Ectodermal cell (in vitro differentiated cells): ENCODE measurements around the gene SERINC5.
"Not testable (repeated sequence)": the region's sequence is repeated elsewhere in the genome, so short reads cannot be mapped to it uniquely, and the experiment has no call there.

Experiments
- H3K27ac ChIP-seq: 2 replicates; pipeline ENCODE4 v1.7.0; 2013; ENCODE audit warnings: mild to moderate bottlenecking, low read depth, low read length; ENCODE audit not compliant: insufficient read depth, poor library complexity, severe bottlenecking
- H3K27me3 ChIP-seq: 2 replicates; pipeline ENCODE4 v1.7.0; 2013; ENCODE audit warnings: mild to moderate bottlenecking, low read length; ENCODE audit not compliant: insufficient read depth, control insufficient read depth, poor library complexity, severe bottlenecking
- H3K36me3 ChIP-seq: one replicate; pipeline ENCODE4 v1.7.0; 2013; ENCODE audit warnings: low read length; ENCODE audit not compliant: control insufficient read depth, insufficient read depth
- H3K4me1 ChIP-seq: one replicate; pipeline ENCODE4 v1.7.0; 2013; ENCODE audit warnings: low read length; ENCODE audit not compliant: control insufficient read depth, insufficient read depth
- H3K4me3 ChIP-seq: 2 replicates; pipeline ENCODE4 v1.7.0; 2013; ENCODE audit warnings: low read depth, low read length, control low read depth; ENCODE audit not compliant: insufficient read depth
- H3K9me3 ChIP-seq: 2 replicates; pipeline ENCODE4 v1.7.0; 2013; ENCODE audit warnings: mild to moderate bottlenecking, low read length, moderate library complexity; ENCODE audit not compliant: control insufficient read depth
- WGBS, 2 experiments: methylation state at CpG; one replicate each; pipeline ENCODE4 v1.1.7; 2013; ENCODE audit warnings: missing lambda C conversion rate in 2 of 2; 5-methylcytosine and 5-hydroxymethylcytosine counted together

SERINC5 gene

DNA sequence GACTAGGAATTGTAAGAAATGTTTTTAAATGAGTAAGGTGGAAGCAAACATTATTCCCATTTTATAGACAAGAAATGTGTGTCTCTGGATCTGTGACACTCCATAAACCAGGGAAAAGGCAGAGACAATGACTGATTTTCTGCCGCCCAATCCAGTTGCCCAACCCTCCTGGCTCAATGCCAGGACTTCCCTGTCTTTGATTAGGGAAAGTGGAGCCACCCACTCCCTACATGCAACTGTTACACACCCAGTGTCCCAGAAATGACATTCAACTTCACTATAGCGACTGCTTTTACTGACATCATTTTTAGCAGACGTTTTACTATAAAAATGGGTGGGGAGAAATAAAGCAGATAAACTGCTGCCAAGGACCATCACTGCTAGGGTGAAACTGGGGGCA is 141.0 kb downstream of the SERINC5 start:
- no peak overlapping the region for H3K27ac ChIP-seq
- H3K9me3 ChIP-seq, result peaks cover 3% of the 10 kb centered on the region
- WGBS, 2 experiments, result 94 to 96% methylated on average over 3 of the region's 3 CpGs
- H3K36me3 ChIP-seq, result no peaks in the 10 kb centered on the region
- peaks cover 21% of the 10 kb centered on the region for H3K4me1 ChIP-seq
- H3K4me3 ChIP-seq, result no peak overlapping the region
- H3K27me3 ChIP-seq, result no peaks in the 10 kb centered on the region

DNA sequence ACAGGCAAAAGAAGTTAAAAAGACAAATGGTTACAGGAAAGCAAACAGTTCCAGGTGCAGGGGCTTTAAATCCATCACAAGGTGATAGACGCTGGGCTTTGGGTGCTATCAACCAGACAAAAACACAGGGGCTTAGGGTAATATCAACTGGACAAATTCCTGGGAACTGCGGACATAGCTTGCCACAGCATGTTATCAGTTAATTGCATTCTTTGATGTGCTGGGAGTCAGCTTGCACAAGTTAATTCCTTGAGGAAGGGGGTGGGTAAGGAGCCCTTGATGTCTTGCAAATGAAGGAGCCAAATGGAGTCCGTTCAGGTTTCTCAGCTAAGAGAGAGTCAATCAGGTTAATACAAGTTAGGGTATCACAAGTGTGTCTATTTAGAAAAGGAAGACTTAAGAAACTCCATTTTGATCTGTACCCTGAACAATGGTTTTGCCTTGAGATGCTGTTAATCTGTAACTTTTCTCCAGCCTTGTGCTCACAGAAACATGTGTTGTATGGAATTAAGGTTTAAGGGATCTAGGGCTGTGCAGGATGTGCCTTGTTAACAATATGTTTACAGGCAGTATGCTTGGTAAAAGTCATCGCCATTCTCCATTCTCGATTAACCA is 144.4 kb downstream of the SERINC5 start:
- not testable (repeated sequence) for H3K36me3 ChIP-seq, H3K9me3 ChIP-seq, H3K27me3 ChIP-seq, H3K4me3 ChIP-seq
- Histone ChIP-seq H3K27ac (peak overlapping the region; percentile 62), H3K4me1 (peaks cover 21% of the 10 kb centered on the region)
- 37 to 39% methylated on average over 5 of the region's 5 CpGs for WGBS, 2 experiments

DNA sequence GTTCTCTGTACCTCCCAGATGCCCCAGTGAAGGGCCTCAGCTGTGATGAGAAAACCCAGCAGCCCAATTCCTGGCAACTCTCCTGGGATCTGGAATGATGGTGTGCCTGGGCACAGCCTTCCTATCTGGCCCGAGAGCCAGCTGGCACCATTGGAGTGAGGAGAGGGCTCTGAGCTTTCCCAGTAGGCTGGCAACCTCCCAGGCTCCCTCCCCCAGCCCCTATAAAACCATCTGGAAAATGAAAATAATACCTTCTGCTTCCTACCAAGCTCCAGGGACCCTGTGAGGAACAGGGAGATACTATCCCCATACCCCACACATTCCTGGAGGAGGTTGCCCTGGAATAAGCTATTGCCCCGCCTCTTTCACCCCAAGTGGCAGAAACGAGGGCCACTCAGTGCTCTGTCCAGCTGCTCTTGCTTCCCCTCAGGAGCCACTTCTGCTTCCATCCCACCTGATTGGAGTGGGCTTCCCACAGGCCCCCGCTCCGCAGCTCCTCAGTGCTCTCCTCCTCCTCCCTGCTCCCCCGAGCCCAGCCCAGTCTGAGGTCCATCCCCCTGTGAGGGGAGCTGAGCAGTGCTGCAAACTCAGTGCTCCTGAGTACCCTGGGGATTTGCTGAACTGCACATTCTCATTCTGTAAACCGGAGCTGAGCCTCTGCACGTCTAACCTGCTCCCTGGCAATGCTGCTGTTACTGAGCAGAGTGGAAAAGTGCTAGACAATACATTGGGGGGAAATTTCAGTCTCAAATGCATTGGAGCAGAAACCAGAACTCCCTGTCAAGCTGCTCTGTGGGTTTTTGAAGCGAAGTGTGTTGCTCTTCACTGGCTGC is 146.0 kb downstream of the SERINC5 start:
- peaks cover 21% of the 10 kb centered on the region for H3K4me1 ChIP-seq
- H3K36me3 ChIP-seq, result no peaks in the 10 kb centered on the region
- 60 to 63% methylated on average over 9 of the region's 9 CpGs for WGBS, 2 experiments
- no peak overlapping the region for H3K27ac ChIP-seq
- H3K9me3 ChIP-seq, result peaks cover 3% of the 10 kb centered on the region
- no peak overlapping the region for H3K4me3 ChIP-seq
- H3K27me3 ChIP-seq, result no peaks in the 10 kb centered on the region

DNA sequence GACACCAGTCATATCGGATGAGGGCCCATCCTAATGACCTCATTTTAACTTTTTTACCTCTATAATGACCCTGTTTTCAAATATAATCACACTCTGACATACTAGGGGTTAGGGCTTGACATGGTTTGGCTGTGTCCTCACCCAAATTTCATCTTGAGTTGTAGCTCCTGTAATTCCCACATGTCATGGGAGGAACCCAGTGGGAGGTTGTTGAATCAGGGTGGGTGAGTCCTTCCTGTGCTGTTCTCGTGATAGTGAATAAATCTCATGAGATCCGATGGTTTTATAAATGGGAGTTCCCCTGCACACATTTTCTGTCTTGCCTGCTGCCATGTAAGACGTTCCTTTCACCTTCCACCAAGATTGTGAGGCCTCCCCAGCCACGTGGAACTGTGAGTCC is 148.9 kb downstream of the SERINC5 start:
- Histone ChIP-seq H3K9me3 (no peaks in the 10 kb centered on the region), H3K27me3 (no peaks in the 10 kb centered on the region)
- 83 to 86% methylated on average over 5 of the region's 5 CpGs for WGBS, 2 experiments

DNA sequence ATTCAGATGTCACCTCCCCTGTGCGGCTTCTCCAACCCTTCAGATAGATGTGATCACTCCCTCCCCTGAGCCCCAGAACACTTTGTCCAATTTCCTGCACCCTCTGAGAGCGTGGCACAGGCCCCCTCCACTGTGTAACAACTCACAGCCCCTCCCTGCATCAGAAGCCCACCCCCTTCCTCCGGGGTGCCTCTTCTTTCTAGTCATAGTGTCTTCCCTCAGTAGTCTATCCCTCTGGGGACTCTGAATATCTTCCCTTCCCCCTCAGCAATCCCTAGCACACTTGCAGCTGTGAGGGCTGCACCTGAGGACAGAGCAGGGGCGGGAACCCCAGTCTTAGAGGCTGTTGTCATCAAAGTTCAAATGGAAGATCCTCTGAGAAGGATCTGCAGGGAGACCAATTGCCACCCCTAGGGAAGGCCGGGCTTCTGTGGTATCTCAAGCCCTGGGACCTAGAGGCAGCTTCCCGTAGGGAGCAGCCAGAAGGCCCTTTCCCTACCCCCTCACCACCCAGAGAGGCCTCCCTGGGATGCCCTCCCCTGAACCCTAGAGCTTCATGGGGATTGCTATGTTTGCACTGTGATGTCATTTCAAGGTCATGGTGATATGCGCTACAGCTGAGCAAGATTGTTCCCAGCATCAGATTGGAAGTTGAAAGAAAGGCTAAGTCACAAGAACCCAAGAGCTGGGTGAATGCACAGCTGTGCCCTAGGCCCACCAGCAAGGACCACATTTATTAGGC is 150.0 kb downstream of the SERINC5 start:
- no peaks in the 10 kb centered on the region for H3K27me3 ChIP-seq
- WGBS, 2 experiments, result 89 to 93% methylated on average over 7 of the region's 7 CpGs
- H3K36me3 ChIP-seq, result no peaks in the 10 kb centered on the region

More for the DNA sequence above, 148.9 kb downstream of the SERINC5 start:
- no peak overlapping the region for H3K4me3 ChIP-seq
- H3K36me3 ChIP-seq, result no peaks in the 10 kb centered on the region
- H3K4me1 ChIP-seq, result peaks cover 24% of the 10 kb centered on the region
- H3K27ac ChIP-seq, result no peak overlapping the region

DNA sequence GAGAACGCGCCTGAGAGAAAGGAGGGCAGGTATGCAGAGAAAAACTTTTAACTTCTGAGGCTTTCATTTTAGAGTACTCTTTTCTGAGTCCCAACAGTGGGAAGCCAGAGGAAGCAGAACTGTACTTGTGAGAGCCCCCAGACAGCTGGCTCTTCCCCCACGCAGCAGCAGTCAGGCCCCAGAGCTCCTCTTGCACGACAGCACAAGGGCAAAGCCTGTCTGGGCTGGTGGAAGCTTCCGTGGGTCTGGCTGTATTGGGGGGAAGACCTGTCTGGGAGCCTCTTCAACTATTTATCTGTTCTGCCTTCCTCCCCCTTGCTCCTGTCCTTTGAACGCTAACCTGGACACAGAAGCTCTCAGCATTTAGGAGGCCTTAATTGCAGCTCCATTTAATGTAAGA is 152.5 kb downstream of the SERINC5 start:
- no peaks in the 10 kb centered on the region for H3K9me3 ChIP-seq
- WGBS, 2 experiments, result 90 to 92% methylated on average over 6 of the region's 6 CpGs
- H3K36me3 ChIP-seq, result no peaks in the 10 kb centered on the region
- no peak overlapping the region for H3K4me3 ChIP-seq
- peaks cover 5% of the 10 kb centered on the region for H3K4me1 ChIP-seq
- H3K27me3 ChIP-seq, result no peaks in the 10 kb centered on the region
- H3K27ac ChIP-seq, result no peak overlapping the region

More for the DNA sequence above, 150.0 kb downstream of the SERINC5 start:
- peaks cover 15% of the 10 kb centered on the region for H3K4me1 ChIP-seq
- H3K4me3 ChIP-seq, result no peak overlapping the region
- no peak overlapping the region for H3K27ac ChIP-seq
- H3K9me3 ChIP-seq, result no peaks in the 10 kb centered on the region

DNA sequence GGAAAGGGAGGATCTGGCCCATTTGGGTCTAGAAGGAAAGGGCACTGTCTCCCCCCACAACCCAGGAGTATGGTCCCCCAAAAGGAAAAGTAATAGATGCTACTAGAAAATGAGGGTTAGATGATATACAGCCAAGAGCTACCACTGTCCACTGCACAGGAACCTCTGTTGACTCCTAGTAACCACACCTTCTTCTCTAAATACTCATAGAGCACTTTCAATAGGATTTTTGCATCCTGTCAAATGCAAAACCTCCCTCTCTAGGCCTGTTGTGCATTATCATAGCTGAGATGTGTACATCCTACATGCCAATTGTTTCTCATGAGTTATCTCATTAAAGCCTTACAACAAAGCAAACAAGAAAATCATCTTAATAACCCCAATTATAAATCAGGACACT is 153.9 kb downstream of the SERINC5 start:
- Histone ChIP-seq H3K27me3 (no peaks in the 10 kb centered on the region), H3K4me3 (no peak overlapping the region), H3K27ac (no peak overlapping the region), H3K36me3 (no peaks in the 10 kb centered on the region), H3K4me1 (peaks cover 17% of the 10 kb centered on the region), H3K9me3 (no peaks in the 10 kb centered on the region)

DNA sequence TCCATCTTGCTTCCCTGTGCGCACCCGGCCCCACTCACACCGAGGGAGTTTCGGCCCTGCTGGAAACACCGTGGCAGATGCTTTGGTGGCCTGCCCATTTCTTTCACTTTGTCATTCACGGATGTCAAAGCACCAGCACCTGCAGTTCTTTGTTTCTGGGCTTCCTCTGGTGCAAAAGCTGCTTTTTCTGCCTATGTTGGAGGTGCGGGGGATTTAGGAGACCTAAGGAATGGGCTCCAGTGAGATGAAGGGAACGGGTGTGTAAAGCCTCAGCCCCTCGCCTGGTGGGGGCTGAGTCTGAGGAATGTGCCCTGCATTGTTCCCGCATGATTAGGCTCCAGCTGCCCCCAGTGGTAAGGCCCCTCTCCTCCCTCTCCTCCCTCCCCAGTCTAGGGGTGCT is 158.4 kb downstream of the SERINC5 start:
- peaks cover 32% of the 10 kb centered on the region for H3K4me1 ChIP-seq
- no peaks in the 10 kb centered on the region for H3K9me3 ChIP-seq
- WGBS, 2 experiments, result 14 to 18% methylated on average over 10 of the region's 10 CpGs
- H3K4me3 ChIP-seq, result no peak overlapping the region
- H3K36me3 ChIP-seq, result no peaks in the 10 kb centered on the region
- H3K27ac ChIP-seq, result peak overlapping the region; percentile 83
- H3K27me3 ChIP-seq, result no peaks in the 10 kb centered on the region

DNA sequence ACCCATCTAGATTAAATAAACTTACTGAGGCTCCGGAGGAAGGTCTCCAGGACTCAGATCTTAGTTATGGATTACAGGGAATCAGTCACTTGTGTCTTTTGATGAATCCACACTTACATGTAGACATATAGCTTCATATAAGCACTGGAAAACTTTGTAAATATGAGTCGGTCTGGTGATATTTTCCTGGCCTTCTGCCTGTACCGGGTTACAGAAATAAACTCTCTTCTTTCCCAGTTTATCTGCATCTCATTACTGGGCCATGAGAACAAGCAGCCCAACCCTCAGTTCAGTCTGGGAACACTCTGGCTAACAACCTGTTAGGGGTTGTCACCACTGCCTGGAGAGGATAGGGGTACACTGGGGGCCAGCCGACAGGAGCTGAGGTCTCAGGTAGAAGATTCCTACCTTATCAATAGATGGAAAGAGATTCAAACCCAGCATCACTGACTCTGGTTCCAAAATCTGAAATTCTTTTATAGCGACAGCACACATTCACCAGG is 161.6 kb downstream of the SERINC5 start:
- Histone ChIP-seq H3K36me3 (no peaks in the 10 kb centered on the region), H3K27me3 (no peaks in the 10 kb centered on the region), H3K27ac (peak overlapping the region; percentile 90), H3K4me1 (peaks cover 35% of the 10 kb centered on the region), H3K4me3 (no peak overlapping the region), H3K9me3 (no peaks in the 10 kb centered on the region)
- WGBS, 2 experiments, result 90 to 94% methylated on average over 5 of the region's 5 CpGs

DNA sequence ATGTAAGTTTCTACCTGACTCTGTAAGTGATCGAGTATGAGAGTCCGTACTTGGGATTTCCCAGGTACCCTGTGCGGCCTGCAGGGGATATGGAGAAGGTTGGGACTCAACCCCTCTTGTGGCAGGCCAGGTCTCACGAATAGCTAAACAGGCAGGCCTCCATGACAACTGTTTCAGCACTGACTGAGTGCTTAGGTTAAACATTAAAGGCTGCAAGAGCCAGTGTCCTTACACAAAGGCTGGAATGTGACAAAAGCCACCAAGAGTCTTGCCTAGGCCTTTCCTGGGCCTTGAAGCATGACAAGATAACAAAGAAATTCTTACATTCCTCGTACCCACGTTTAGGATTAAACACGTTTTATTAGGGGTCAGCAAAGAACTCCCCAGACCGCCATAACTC is 162.1 kb downstream of the SERINC5 start:
- WGBS, 2 experiments, result 39 to 46% methylated on average over 8 of the region's 8 CpGs
- H3K27ac ChIP-seq, result peak overlapping the region; percentile 90
- no peaks in the 10 kb centered on the region for H3K27me3 ChIP-seq
- no peaks in the 10 kb centered on the region for H3K36me3 ChIP-seq
- no peak overlapping the region for H3K4me3 ChIP-seq
- H3K9me3 ChIP-seq, result no peaks in the 10 kb centered on the region
- H3K4me1 ChIP-seq, result peaks cover 39% of the 10 kb centered on the region
